Erythroblast (primary cell): ENCODE results near the gene NTN1.

Experiments
- GATA1 ChIP-seq: IDR thresholded peaks from 2 replicates; pipeline ENCODE4 v1.6.1; 2011; ENCODE audit warnings: low read depth, mild to moderate bottlenecking, control low read depth, low read length, moderate library complexity
- POLR2A ChIP-seq: IDR thresholded peaks from 2 replicates; pipeline ENCODE4 v1.6.1; 2011; ENCODE audit warnings: mild to moderate bottlenecking, low read length

DNA sequence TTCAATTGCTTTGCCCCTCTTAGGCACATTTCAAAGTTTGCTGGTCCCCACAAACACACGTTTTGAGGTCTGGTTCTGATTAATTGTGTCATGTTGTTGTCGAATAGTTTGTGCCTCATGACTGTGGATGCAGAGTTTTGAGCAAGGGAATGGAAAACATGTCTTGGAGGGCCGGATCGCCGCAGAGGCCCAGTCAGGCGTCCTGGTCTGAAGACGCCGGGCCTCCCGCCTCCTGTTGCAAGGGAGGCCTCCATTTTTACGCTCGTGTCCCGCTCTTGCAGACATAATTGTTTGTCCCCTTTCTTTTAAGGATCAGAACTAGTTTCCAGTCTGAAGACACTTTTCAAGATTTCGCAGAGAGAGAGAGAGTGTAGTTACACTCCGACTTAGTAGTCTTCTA lies 3.2 kb downstream of the NTN1 start:
- TF ChIP-seq POLR2A (no peak), GATA1 (no peak)
